Glomerular visceral epithelial cell (primary cell): ENCODE data around the gene SRPK3.

Experiments
- DNase-seq: peaks from one replicate; pipeline ENCODE4 v3.0.0-alpha.2; 2016; ENCODE audit errors: extremely low spot score

Gene SRPK3

DNA sequence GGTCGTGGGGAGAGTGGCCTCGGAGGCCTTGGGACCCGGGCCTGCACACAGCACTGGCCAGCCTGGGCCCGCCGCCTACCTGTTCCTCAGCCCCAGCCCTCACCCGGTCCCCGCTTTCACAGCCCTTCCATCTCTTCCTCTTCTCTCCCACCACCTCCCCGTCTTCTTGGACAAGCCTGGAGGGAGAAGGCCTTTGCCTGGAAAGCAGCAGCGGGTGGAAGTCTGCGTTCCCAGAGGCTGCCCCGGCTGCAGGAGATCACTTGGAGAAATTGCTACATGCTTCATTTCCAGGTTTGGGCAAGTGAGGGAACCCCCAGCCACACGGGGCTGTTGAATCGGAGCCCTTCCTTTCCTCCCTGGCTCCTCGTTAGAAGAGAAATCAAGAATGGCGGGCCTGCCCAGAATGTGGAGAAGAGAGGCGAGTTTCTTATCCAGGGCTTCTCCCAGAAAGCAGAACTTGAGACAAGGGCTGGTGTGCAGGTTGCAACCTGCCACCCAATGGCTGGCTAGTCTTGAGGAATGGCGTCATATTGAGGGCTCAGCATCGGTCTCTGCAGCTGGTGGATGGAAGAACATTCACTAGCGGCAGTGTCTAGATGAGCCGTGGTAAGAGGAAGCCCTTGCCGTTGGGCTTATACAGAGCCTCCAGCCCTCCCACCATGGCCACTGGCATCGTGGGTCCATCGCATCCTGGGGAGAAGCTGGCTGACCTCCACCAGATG is 50.7 kb downstream of the SRPK3 start:
- DNase-seq = no peak

DNA sequence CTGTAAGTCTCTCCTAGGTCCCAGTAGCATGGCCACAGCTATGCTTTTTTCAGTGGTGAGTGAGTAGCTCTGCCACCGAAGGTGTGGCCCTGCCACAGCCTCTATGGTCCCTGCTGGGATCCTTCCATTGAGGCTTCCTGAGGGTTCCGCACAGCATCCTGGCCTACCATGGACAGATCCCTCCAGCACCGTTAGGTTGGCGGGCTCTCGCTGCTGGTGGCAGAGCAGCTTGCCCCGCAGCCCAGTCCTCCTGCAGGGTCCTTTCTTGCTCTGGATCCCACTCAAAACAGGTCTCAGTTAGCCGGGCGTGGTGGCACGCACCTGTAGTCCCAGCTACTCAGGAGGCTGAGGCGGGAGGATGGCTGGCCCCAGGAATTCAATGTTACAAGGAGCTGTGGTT is 51.9 kb downstream of the SRPK3 start:
- DNase-seq = no peak
